ENCODE data around the gene RAMP3.

The RAMP3 gene

DNA sequence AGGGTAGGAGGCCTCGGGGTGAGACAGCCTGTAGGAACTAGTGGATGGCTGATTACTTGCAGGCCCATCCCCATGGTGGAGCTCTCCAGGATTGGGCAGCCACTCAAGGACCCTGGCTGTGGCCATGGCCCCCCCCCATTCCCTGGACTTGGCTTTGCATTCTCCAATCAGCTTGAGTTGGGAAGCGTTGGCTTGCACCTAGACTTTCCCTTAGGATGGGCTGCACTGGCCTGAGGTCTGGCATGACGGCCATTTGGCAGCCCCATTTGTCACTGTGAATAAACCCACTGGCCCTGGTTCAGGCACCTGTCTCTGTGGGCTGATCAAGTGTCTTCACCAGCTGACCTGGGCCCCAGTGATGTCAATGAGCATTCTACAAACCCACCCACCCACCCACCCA is 41.4 kb downstream of the RAMP3 start:
- TF ChIP-seq, protein P1, sequence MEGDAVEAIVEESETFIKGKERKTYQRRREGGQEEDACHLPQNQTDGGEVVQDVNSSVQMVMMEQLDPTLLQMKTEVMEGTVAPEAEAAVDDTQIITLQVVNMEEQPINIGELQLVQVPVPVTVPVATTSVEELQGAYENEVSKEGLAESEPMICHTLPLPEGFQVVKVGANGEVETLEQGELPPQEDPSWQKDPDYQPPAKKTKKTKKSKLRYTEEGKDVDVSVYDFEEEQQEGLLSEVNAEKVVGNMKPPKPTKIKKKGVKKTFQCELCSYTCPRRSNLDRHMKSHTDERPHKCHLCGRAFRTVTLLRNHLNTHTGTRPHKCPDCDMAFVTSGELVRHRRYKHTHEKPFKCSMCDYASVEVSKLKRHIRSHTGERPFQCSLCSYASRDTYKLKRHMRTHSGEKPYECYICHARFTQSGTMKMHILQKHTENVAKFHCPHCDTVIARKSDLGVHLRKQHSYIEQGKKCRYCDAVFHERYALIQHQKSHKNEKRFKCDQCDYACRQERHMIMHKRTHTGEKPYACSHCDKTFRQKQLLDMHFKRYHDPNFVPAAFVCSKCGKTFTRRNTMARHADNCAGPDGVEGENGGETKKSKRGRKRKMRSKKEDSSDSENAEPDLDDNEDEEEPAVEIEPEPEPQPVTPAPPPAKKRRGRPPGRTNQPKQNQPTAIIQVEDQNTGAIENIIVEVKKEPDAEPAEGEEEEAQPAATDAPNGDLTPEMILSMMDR (conservative IDR thresholded peaks at IDR 0.05; ENCODE audit: low read length), result no peak
- no peak for TF ChIP-seq EZH2phosphoT487 (IDR thresholded peaks at IDR 0.05; ENCODE audit: borderline replicate concordance)
- Histone ChIP-seq H3K36me3 (ENCODE audit: insufficient read depth, low read length) (no peaks in the 10 kb centered on the region), H3F3A (ENCODE audit: low read depth) (no peaks in the 10 kb centered on the region), H2AFZ (ENCODE audit: low read length) (no peak overlapping the region), H3K9me3 (ENCODE audit: insufficient read depth, low read depth, low read length) (no peaks in the 10 kb centered on the region), H3K9me2 (replicated peaks; ENCODE audit: low read depth, low read length) (no peaks in the 10 kb centered on the region), H3K4me3 (ENCODE audit: low read length, poor library complexity, severe bottlenecking) (no peak overlapping the region), H3K79me2 (ENCODE audit: insufficient read depth, low read length) (no peaks in the 10 kb centered on the region), H4K20me1 (ENCODE audit: insufficient read depth, low read length, poor library complexity, severe bottlenecking) (no peaks in the 10 kb centered on the region), H3K4me1 (ENCODE audit: insufficient read depth, low read length, poor library complexity, severe bottlenecking) (no peaks in the 10 kb centered on the region), H3K4me2 (ENCODE audit: low read depth, low read length, poor library complexity, severe bottlenecking) (no peak overlapping the region), H3K27me3 (ENCODE audit: insufficient read depth, low read length, poor library complexity, severe bottlenecking) (no peaks in the 10 kb centered on the region), H3K9ac (ENCODE audit: low read depth, low read length, poor library complexity, severe bottlenecking) (no peak overlapping the region)

DNA sequence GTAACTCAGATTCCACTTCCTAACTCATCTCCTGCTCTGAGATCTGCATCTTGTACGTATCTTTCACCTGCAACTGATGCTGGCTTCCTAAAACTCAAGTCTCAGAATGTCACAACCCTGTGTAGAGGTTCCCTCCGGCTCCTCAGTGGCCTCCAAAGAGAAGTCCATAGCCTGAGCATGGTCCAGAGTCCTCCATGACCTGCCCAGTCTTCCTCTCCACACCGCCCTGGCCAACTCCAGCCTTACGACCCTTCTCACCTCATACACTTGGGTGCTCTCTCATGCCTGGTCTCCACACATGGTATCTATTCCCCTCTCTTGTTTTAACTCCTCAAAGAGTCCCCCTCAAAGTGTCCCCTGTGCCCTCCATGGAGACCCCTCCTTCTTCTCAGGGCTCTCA is 41.9 kb downstream of the RAMP3 start:
- no peak for TF ChIP-seq EZH2phosphoT487 (IDR thresholded peaks at IDR 0.05; ENCODE audit: borderline replicate concordance)
- TF ChIP-seq, protein P1 (conservative IDR thresholded peaks at IDR 0.05; ENCODE audit: low read length), result no peak
- H3F3A ChIP-seq (ENCODE audit: low read depth), result no peaks in the 10 kb centered on the region
- H3K9me3 ChIP-seq (ENCODE audit: insufficient read depth, low read depth, low read length), result no peaks in the 10 kb centered on the region
- H3K36me3 ChIP-seq (ENCODE audit: insufficient read depth, low read length), result no peaks in the 10 kb centered on the region
- no peak overlapping the region for H2AFZ ChIP-seq (ENCODE audit: low read length)
- H4K20me1 ChIP-seq (ENCODE audit: insufficient read depth, low read length, poor library complexity, severe bottlenecking), result no peaks in the 10 kb centered on the region
- no peaks in the 10 kb centered on the region for H3K27me3 ChIP-seq (ENCODE audit: insufficient read depth, low read length, poor library complexity, severe bottlenecking)
- H3K4me1 ChIP-seq (ENCODE audit: insufficient read depth, low read length, poor library complexity, severe bottlenecking), result no peaks in the 10 kb centered on the region
- no peak overlapping the region for H3K4me3 ChIP-seq (ENCODE audit: low read length, poor library complexity, severe bottlenecking)
- H3K4me2 ChIP-seq (ENCODE audit: low read depth, low read length, poor library complexity, severe bottlenecking), result no peak overlapping the region
- no peak overlapping the region for H3K9ac ChIP-seq (ENCODE audit: low read depth, low read length, poor library complexity, severe bottlenecking)
- no peaks in the 10 kb centered on the region for H3K79me2 ChIP-seq (ENCODE audit: insufficient read depth, low read length)
- H3K9me2 ChIP-seq (replicated peaks; ENCODE audit: low read depth, low read length), result no peaks in the 10 kb centered on the region

DNA sequence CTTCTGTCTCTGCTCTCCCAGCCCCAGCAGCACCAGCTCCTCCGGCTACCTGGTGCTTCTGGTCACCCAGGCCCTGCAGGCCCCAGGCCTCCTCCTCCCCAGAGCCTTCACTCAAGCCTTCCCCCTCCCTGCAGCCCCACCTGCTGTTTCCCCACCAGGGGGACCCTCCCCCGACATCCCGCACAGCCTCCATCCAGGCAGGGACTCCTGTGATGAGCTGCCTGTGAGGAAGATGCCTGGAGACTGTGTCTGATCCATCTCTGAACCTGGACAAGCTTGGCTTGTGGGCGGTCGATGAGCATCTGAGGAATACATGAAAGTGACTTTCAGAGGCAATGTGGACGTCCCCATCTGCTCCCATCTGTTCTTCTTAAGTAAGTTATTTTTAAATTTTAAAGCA is 45.0 kb downstream of the RAMP3 start:
- Histone ChIP-seq H3K4me1 (ENCODE audit: insufficient read depth, low read length, poor library complexity, severe bottlenecking) (no peaks in the 10 kb centered on the region), H3K27me3 (ENCODE audit: insufficient read depth, low read length, poor library complexity, severe bottlenecking) (no peaks in the 10 kb centered on the region)

More for the DNA sequence above, 45.0 kb downstream of the RAMP3 start:
- Histone ChIP-seq H3K9me2 (replicated peaks; ENCODE audit: low read depth, low read length) (no peaks in the 10 kb centered on the region), H3K36me3 (ENCODE audit: insufficient read depth, low read length) (no peaks in the 10 kb centered on the region), H4K20me1 (ENCODE audit: insufficient read depth, low read length, poor library complexity, severe bottlenecking) (no peaks in the 10 kb centered on the region), H3K4me2 (ENCODE audit: low read depth, low read length, poor library complexity, severe bottlenecking) (no peak overlapping the region), H3K79me2 (ENCODE audit: insufficient read depth, low read length) (no peaks in the 10 kb centered on the region), H3F3A (ENCODE audit: low read depth) (no peaks in the 10 kb centered on the region), H3K9ac (ENCODE audit: low read depth, low read length, poor library complexity, severe bottlenecking) (no peak overlapping the region), H3K4me3 (ENCODE audit: low read length, poor library complexity, severe bottlenecking) (no peak overlapping the region), H2AFZ (ENCODE audit: low read length) (no peak overlapping the region), H3K9me3 (ENCODE audit: insufficient read depth, low read depth, low read length) (no peaks in the 10 kb centered on the region)
- TF ChIP-seq, protein P1 (conservative IDR thresholded peaks at IDR 0.05; ENCODE audit: low read length), result no peak
- TF ChIP-seq EZH2phosphoT487 (IDR thresholded peaks at IDR 0.05; ENCODE audit: borderline replicate concordance), result no peak

Data from Loucy (cell line).